Motor neuron (in vitro differentiated cells): ENCODE results near the gene SLC2A4. TPM values are rescaled to one million over a fixed set of nuclear protein-coding genes. Genes with fewer than 3 reads are reported as not detected.

Experiments used
- total RNA-seq, 8 experiments: library from RNA; unstranded; fragments of 300-600 nt; gene quantifications; 2 replicates each; pipeline versions ENCODE4 v1.2.3 to v1.2.4, GENCODE V29; 2022

Gene SLC2A4
- total RNA-seq, 8 experiments from 2014 or later = 0.20 to 1.4 (median 0.38) TPM

Other genes starting within 250 kb of the SLC2A4 start
- 1 to 10 TPM in 5 of 8 experiments, under 1 TPM in 3; 0.61 to 2.7 (median 1.1) TPM for gene SLC16A13, start 245.7 kb upstream of the SLC2A4 start, total RNA-seq
- gene SLC16A11, start 237.6 kb upstream of the SLC2A4 start, total RNA-seq = 1 to 10 TPM in 2 of 8 experiments, under 1 TPM in 6; 0.17 to 1.9 (median 0.34) TPM
- under 1 TPM in 3 of 8 experiments, not detected in 5; 0.09 to 0.38 (median 0.36) TPM for gene CLEC10A, start 201.5 kb upstream of the SLC2A4 start, total RNA-seq
- under 1 TPM in 3 of 8 experiments, not detected in 5; 0.11 to 0.51 (median 0.49) TPM for gene ASGR2, start 166.9 kb upstream of the SLC2A4 start, total RNA-seq
- gene ASGR1, start 102.3 kb upstream of the SLC2A4 start, total RNA-seq = 10 to 100 TPM in 4 of 8 experiments, 1 to 10 TPM in 4; 1.4 to 26.7 (median 10.1) TPM
- 10 to 100 TPM in 7 of 8 experiments, 1 to 10 TPM in 1; 5.6 to 91.4 (median 42.6) TPM for gene DLG4, start 61.9 kb upstream of the SLC2A4 start, total RNA-seq
- 100 to 1,000 TPM in 7 of 8 experiments, 10 to 100 TPM in 1; 77.7 to 513 (median 215) TPM for gene ACADVL, start 61.8 kb upstream of the SLC2A4 start, total RNA-seq
- 10 to 100 TPM; 31.3 to 63.1 (median 40.6) TPM for gene DVL2, start 47.2 kb upstream of the SLC2A4 start, total RNA-seq
- 10 to 100 TPM; 25.2 to 63.1 (median 49.4) TPM for gene PHF23, start 42.3 kb upstream of the SLC2A4 start, total RNA-seq
- 100 to 1,000 TPM; 336 to 734 (median 573) TPM for gene GABARAP, start 39.3 kb upstream of the SLC2A4 start, total RNA-seq
- 10 to 100 TPM; 36.5 to 94.1 (median 56.7) TPM for gene CTDNEP1, start 30.0 kb upstream of the SLC2A4 start, total RNA-seq
- gene ELP5, start 29.5 kb upstream of the SLC2A4 start, total RNA-seq = 10 to 100 TPM; 30.5 to 62.7 (median 51.5) TPM
- 1 to 10 TPM in 4 of 8 experiments, under 1 TPM in 4; 0.32 to 3.7 (median 0.99) TPM for gene CLDN7, start 19.2 kb upstream of the SLC2A4 start, total RNA-seq
- 1 to 10 TPM in 3 of 8 experiments, under 1 TPM in 5; 0.09 to 2.4 (median 0.51) TPM for gene YBX2, start 12.9 kb downstream of the SLC2A4 start, total RNA-seq
- 100 to 1,000 TPM; 104 to 785 (median 231) TPM for gene EIF5A, start 25.9 kb downstream of the SLC2A4 start, total RNA-seq
- 10 to 100 TPM; 35.1 to 61.1 (median 52.0) TPM for gene GPS2, start 33.6 kb downstream of the SLC2A4 start, total RNA-seq
- 10 to 100 TPM; 11.4 to 44.6 (median 27.1) TPM for gene NEURL4, start 47.6 kb downstream of the SLC2A4 start, total RNA-seq
- gene ACAP1, start 54.8 kb downstream of the SLC2A4 start, total RNA-seq = 10 to 100 TPM in 6 of 8 experiments, 1 to 10 TPM in 2; 4.9 to 36.4 (median 11.4) TPM
- 10 to 100 TPM in 1 of 8 experiments, 1 to 10 TPM in 7; 4.0 to 14.5 (median 6.1) TPM for gene KCTD11, start 70.4 kb downstream of the SLC2A4 start, total RNA-seq
- under 1 TPM in 6 of 8 experiments, not detected in 2; 0.11 to 0.57 (median 0.32) TPM for gene TMEM95, start 73.4 kb downstream of the SLC2A4 start, total RNA-seq
- 1 to 10 TPM; 1.3 to 8.6 (median 2.4) TPM for gene TNK1, start 99.4 kb downstream of the SLC2A4 start, total RNA-seq
- gene PLSCR3, start 112.8 kb downstream of the SLC2A4 start, total RNA-seq = 10 to 100 TPM in 4 of 8 experiments, 1 to 10 TPM in 4; 3.8 to 24.8 (median 12.4) TPM
- gene TMEM256, start 122.4 kb downstream of the SLC2A4 start, total RNA-seq = 100 to 1,000 TPM in 7 of 8 experiments, 10 to 100 TPM in 1; 50.7 to 141 (median 111) TPM
- gene NLGN2, start 126.1 kb downstream of the SLC2A4 start, total RNA-seq = 10 to 100 TPM in 7 of 8 experiments, 1 to 10 TPM in 1; 3.7 to 27.8 (median 18.1) TPM
- under 1 TPM in 1 of 8 experiments, not detected in 7; 1.00 TPM for gene SPEM1, start 138.6 kb downstream of the SLC2A4 start, total RNA-seq
- under 1 TPM in 3 of 8 experiments, not detected in 5; 0.24 to 0.43 (median 0.40) TPM for gene SPEM2, start 143.9 kb downstream of the SLC2A4 start, total RNA-seq
- gene SPEM3, start 147.1 kb downstream of the SLC2A4 start, total RNA-seq = 1 to 10 TPM in 1 of 8 experiments, under 1 TPM in 5, not detected in 2; 0.13 to 1.0 (median 0.32) TPM
- 1 to 10 TPM in 6 of 8 experiments, under 1 TPM in 2; 0.33 to 5.4 (median 1.7) TPM for gene TMEM102, start 153.7 kb downstream of the SLC2A4 start, total RNA-seq
- 10 to 100 TPM in 4 of 8 experiments, 1 to 10 TPM in 2, under 1 TPM in 2; 0.61 to 17.4 (median 7.1) TPM for gene FGF11, start 157.8 kb downstream of the SLC2A4 start, total RNA-seq
- gene CHRNB1, start 163.3 kb downstream of the SLC2A4 start, total RNA-seq = 10 to 100 TPM in 1 of 8 experiments, 1 to 10 TPM in 7; 2.2 to 13.0 (median 8.0) TPM
- 10 to 100 TPM in 7 of 8 experiments, 1 to 10 TPM in 1; 9.8 to 36.2 (median 13.4) TPM for gene ZBTB4, start 197.9 kb downstream of the SLC2A4 start, total RNA-seq
- 1 to 10 TPM in 4 of 8 experiments, under 1 TPM in 4; 0.49 to 1.9 (median 0.86) TPM for gene SLC35G6, start 199.7 kb downstream of the SLC2A4 start, total RNA-seq
- 100 to 1,000 TPM in 2 of 8 experiments, 10 to 100 TPM in 6; 26.0 to 137 (median 43.8) TPM for gene POLR2A, start 202.6 kb downstream of the SLC2A4 start, total RNA-seq